H1 (cell line): ENCODE measurements around the gene GRIP2.

Source experiments
- BRCA1 ChIP-seq: IDR thresholded peaks from 2 replicates; pipeline ENCODE4 v1.6.1; 2012; ENCODE audit warnings: low read depth, low read length, improper control_type of control experiment
- CTCF ChIP-seq, 3 experiments: IDR thresholded peaks; 1 replicate in 2 of 3; 2 replicates in 1 of 3; pipeline versions ENCODE4 v1.5.1 to v1.6.1; 2011; ENCODE audit warnings: low read length in 3 of 3, mild to moderate bottlenecking in 3 of 3, inconsistent platforms in 2 of 3, low read depth in 1 of 3, moderate library complexity in 1 of 3; ENCODE audit not compliant: insufficient read depth in 1 of 3; ENCODE audit errors: control extremely low read depth in 1 of 3
- POLR2A ChIP-seq, 2 experiments: IDR thresholded peaks; 1 replicate in 1 of 2; 2 replicates in 1 of 2; pipeline ENCODE4 v1.6.1; 2011; ENCODE audit warnings: low read depth in 2 of 2, low read length in 2 of 2, mild to moderate bottlenecking in 2 of 2; ENCODE audit errors: control extremely low read depth in 1 of 2
- SUZ12 ChIP-seq: fragments of 200-600 bp; sonication (generic); IDR thresholded peaks from 2 replicates; pipeline ENCODE4 v1.6.1; 2012; ENCODE audit warnings: mild to moderate bottlenecking, inconsistent platforms, low read length, moderate library complexity, mixed read lengths
- TAF1 ChIP-seq: IDR thresholded peaks from 2 replicates; pipeline ENCODE4 v1.6.1; 2011; ENCODE audit warnings: mild to moderate bottlenecking, low read depth, low read length
- USF2 ChIP-seq: IDR thresholded peaks from 2 replicates; pipeline ENCODE4 v1.6.1; 2011; ENCODE audit warnings: low read length, improper control_type of control experiment
- YY1 ChIP-seq: IDR thresholded peaks from 2 replicates; pipeline ENCODE4 v1.6.1; 2011; ENCODE audit warnings: low read depth, mild to moderate bottlenecking, low read length

- no peak for TF ChIP-seq YY1
- TF ChIP-seq CTCF (IDR thresholded peaks at IDR 0.05; ENCODE audit: control extremely low read depth in 1 of 3, insufficient read depth in 1 of 3, low read depth in 1 of 3, low read length in 3 of 3): no peak
- no peak for TF ChIP-seq USF2
- no peak for TF ChIP-seq POLR2A (IDR thresholded peaks at IDR 0.05; ENCODE audit: control extremely low read depth in 1 of 2, low read depth in 2 of 2, low read length in 2 of 2)
- TF ChIP-seq BRCA1: no peak
- 0 out of 2 replicates have a peak, but pooled peaks have one; percentile 11 for TF ChIP-seq TAF1
- no peak for TF ChIP-seq SUZ12
These were observed 7.3 kb downstream of the GRIP2 start for GRCh38 chr3:14532691-14533456.
